ENCODE measurements around the gene LAMA3. TPM values are rescaled to one million over a fixed set of nuclear protein-coding genes. Genes with fewer than 3 reads are reported as not detected.

The LAMA3 gene
- total RNA-seq, 2 donors from 2014 or later: 0.58 to 1.3 TPM

DNA sequence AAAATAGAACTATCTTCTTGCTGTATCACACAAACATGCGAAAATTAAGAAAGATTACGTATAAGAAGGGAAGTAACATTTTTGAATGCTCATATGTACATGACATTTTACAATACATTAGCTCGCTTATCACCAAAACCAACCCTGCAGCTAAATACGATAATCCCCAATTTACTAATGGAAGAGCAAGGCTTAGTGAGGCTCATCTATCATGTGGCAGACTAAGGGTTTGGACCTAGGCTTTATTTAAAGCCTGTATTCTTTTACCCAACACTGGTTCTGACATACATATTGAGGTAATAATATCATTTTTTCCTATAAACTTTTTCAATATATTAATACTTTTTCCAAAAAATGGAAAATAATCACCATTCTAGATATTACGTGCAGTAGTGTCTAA lies 208.5 kb downstream of the LAMA3 start:
- H3K27me3 Mint-ChIP-seq (ENCODE audit: insufficient read depth): no peaks in the 10 kb centered on the region
- no peak overlapping the region for H3K4me3 Mint-ChIP-seq
- no peaks in the 10 kb centered on the region for H3K36me3 ChIP-seq (ENCODE audit: control insufficient read depth, insufficient read depth, low read length)
- H3K9me3 ChIP-seq (ENCODE audit: control insufficient read depth, low read length): no peaks in the 10 kb centered on the region
- no peak overlapping the region for H3K9ac ChIP-seq (ENCODE audit: extremely low read depth, low read length, poor library complexity, severe bottlenecking)
- 0 to 73% methylated on average over 1 to 4 of the region's 5 CpGs for WGBS, 2 experiments (ENCODE audit: insufficient coverage in 1 of 2, insufficient read length in 1 of 2)
- H3K4me3 ChIP-seq (ENCODE audit: low read length): no peak overlapping the region
- H3K27ac ChIP-seq (ENCODE audit: low read depth, low read length): no peak overlapping the region
- no peak for DNase-seq
- H3K4me1 Mint-ChIP-seq: peaks cover 15% of the 10 kb centered on the region
- H3K27me3 ChIP-seq (ENCODE audit: control insufficient read depth, insufficient read depth, low read length, poor library complexity, severe bottlenecking): no peaks in the 10 kb centered on the region
- H3K36me3 Mint-ChIP-seq (ENCODE audit: low read depth): no peaks in the 10 kb centered on the region
- no peaks in the 10 kb centered on the region for H3K9me3 Mint-ChIP-seq
- no peak for TF ChIP-seq CTCF (conservative IDR thresholded peaks at IDR 0.05)
- H3K27ac Mint-ChIP-seq: no peak overlapping the region
- no peaks in the 10 kb centered on the region for H3K4me1 ChIP-seq (ENCODE audit: control insufficient read depth, insufficient read depth, low read length)

GRCh38 chr18:23900994-23901393 lies 211.7 kb downstream of the LAMA3 start:
- no peak overlapping the region for H3K4me3 ChIP-seq (ENCODE audit: low read length)
- no peaks in the 10 kb centered on the region for H3K27me3 ChIP-seq (ENCODE audit: control insufficient read depth, insufficient read depth, low read length, poor library complexity, severe bottlenecking)
- Mint-ChIP-seq H3K4me3 (no peak overlapping the region), H3K9me3 (no peaks in the 10 kb centered on the region), H3K4me1 (peaks cover 3% of the 10 kb centered on the region), H3K27ac (no peak overlapping the region), H3K27me3 (ENCODE audit: insufficient read depth) (no peaks in the 10 kb centered on the region), H3K36me3 (ENCODE audit: low read depth) (no peaks in the 10 kb centered on the region)
- H3K36me3 ChIP-seq (ENCODE audit: control insufficient read depth, insufficient read depth, low read length): no peaks in the 10 kb centered on the region
- no peak overlapping the region for H3K27ac ChIP-seq (ENCODE audit: low read depth, low read length)
- 65 to 70% methylated on average over 5 to 8 of the region's 8 CpGs for WGBS, 2 experiments (ENCODE audit: insufficient coverage in 1 of 2, insufficient read length in 1 of 2)
- no peak for TF ChIP-seq CTCF (conservative IDR thresholded peaks at IDR 0.05)
- no peaks in the 10 kb centered on the region for H3K9me3 ChIP-seq (ENCODE audit: control insufficient read depth, low read length)
- no peaks in the 10 kb centered on the region for H3K4me1 ChIP-seq (ENCODE audit: control insufficient read depth, insufficient read depth, low read length)
- no peak overlapping the region for H3K9ac ChIP-seq (ENCODE audit: extremely low read depth, low read length, poor library complexity, severe bottlenecking)
- no peak for DNase-seq

GRCh38 chr18:23902396-23902795 lies 213.1 kb downstream of the LAMA3 start:
- WGBS, 2 experiments (ENCODE audit: insufficient coverage in 1 of 2, insufficient read length in 1 of 2): 100% methylated on average over 2 of the region's 2 CpGs; no CpG with 5 or more reads in 1 of the 2 experiments

More at GRCh38 chr18:23902396-23902795, 213.1 kb downstream of the LAMA3 start:
- Mint-ChIP-seq H3K27ac (no peak overlapping the region), H3K4me3 (no peak overlapping the region), H3K27me3 (ENCODE audit: insufficient read depth) (no peaks in the 10 kb centered on the region), H3K36me3 (ENCODE audit: low read depth) (no peaks in the 10 kb centered on the region), H3K9me3 (no peaks in the 10 kb centered on the region), H3K4me1 (peaks cover 3% of the 10 kb centered on the region)
- Histone ChIP-seq H3K27me3 (ENCODE audit: control insufficient read depth, insufficient read depth, low read length, poor library complexity, severe bottlenecking) (no peaks in the 10 kb centered on the region), H3K4me1 (ENCODE audit: control insufficient read depth, insufficient read depth, low read length) (no peaks in the 10 kb centered on the region), H3K27ac (ENCODE audit: low read depth, low read length) (no peak overlapping the region), H3K36me3 (ENCODE audit: control insufficient read depth, insufficient read depth, low read length) (no peaks in the 10 kb centered on the region), H3K4me3 (ENCODE audit: low read length) (no peak overlapping the region), H3K9me3 (ENCODE audit: control insufficient read depth, low read length) (no peaks in the 10 kb centered on the region), H3K9ac (ENCODE audit: extremely low read depth, low read length, poor library complexity, severe bottlenecking) (no peak overlapping the region)
- no peak for TF ChIP-seq CTCF (conservative IDR thresholded peaks at IDR 0.05)
- no peak for DNase-seq

Measured in endodermal cell (in vitro differentiated cells).